GM18505 (cell line): ENCODE data around the gene TMC6.

Experiments
- ATAC-seq: cut with Tn5 transposase; IDR thresholded peaks from one replicate; pipeline ENCODE4 v1.9.1; 2021; ENCODE audit not compliant: unreplicated experiment
- POLR2A ChIP-seq: IDR thresholded peaks from 4 replicates; pipeline ENCODE4 v1.6.1; 2011; ENCODE audit warnings: borderline replicate concordance; ENCODE audit not compliant: insufficient read depth, insufficient read length; ENCODE audit errors: extremely low read depth

The TMC6 gene

GRCh38 chr17:78126895-78127238 lies 1.7 kb downstream of the TMC6 start:
- TF ChIP-seq POLR2A: no peak
- ATAC-seq: no peak

- TF ChIP-seq POLR2A: peak; percentile 5
- ATAC-seq: no peak
These were observed 2.3 kb downstream of the TMC6 start for GRCh38 chr17:78125976-78126894.

GRCh38 chr17:78125138-78125913 lies 3.2 kb downstream of the TMC6 start:
- peak; percentile 31 for TF ChIP-seq POLR2A
- ATAC-seq: no peak

- ATAC-seq: no peak
- peak; percentile 17 for TF ChIP-seq POLR2A
These were observed 3.8 kb downstream of the TMC6 start for GRCh38 chr17:78124836-78125137.

GRCh38 chr17:78124081-78124835 lies 4.3 kb downstream of the TMC6 start:
- TF ChIP-seq POLR2A: peak; percentile 36
- no peak for ATAC-seq

GRCh38 chr17:78123258-78123929 lies 5.2 kb downstream of the TMC6 start:
- ATAC-seq: no peak
- TF ChIP-seq POLR2A: no peak

- no peak for TF ChIP-seq POLR2A
- ATAC-seq: no peak
These were observed 5.7 kb downstream of the TMC6 start for GRCh38 chr17:78122931-78123249.

- ATAC-seq: no peak
These were observed 6.2 kb downstream of the TMC6 start for GRCh38 chr17:78122216-78122930.

GRCh38 chr17:78121801-78122215 lies 6.7 kb downstream of the TMC6 start:
- peak; percentile 10 for TF ChIP-seq POLR2A
- ATAC-seq: no peak

More at GRCh38 chr17:78122216-78122930, 6.2 kb downstream of the TMC6 start:
- TF ChIP-seq POLR2A: no peak

GRCh38 chr17:78120971-78121800 lies 7.4 kb downstream of the TMC6 start:
- ATAC-seq: no peak
- TF ChIP-seq POLR2A: peak; percentile 44

GRCh38 chr17:78120537-78120936 lies 8.0 kb downstream of the TMC6 start:
- ATAC-seq: no peak
- TF ChIP-seq POLR2A: no peak
